ENCODE measurements around the gene NRP2.

NRP2 gene

GRCh38 chr2:205661281-205661680, 21.0 kb upstream of the NRP2 start:
- peaks cover 6% of the 10 kb centered on the region for H3K4me1 ChIP-seq (ENCODE audit: control insufficient read depth, low read length)
- no peak overlapping the region for H3K27ac ChIP-seq (ENCODE audit: low read depth, low read length)
- H3K4me2 ChIP-seq (ENCODE audit: low read length): no peak overlapping the region
- no peak overlapping the region for H3K4me3 ChIP-seq (ENCODE audit: low read length)
- H3K27me3 ChIP-seq (ENCODE audit: control insufficient read depth, low read length): peaks cover 3% of the 10 kb centered on the region; the same call in 1 of the 2 replicates
- H3K9me3 ChIP-seq (ENCODE audit: control insufficient read depth, insufficient read depth, low read length): no peaks in the 10 kb centered on the region
- no peaks in the 10 kb centered on the region for H4K20me1 ChIP-seq (ENCODE audit: control insufficient read depth, insufficient read depth, low read depth, low read length)
- H3K36me3 ChIP-seq (ENCODE audit: control insufficient read depth, low read length): no peaks in the 10 kb centered on the region
- no peaks in the 10 kb centered on the region for H3K79me2 ChIP-seq (ENCODE audit: control insufficient read depth, low read length)
- no peaks in the 10 kb centered on the region for H3F3A ChIP-seq (ENCODE audit: control insufficient read depth, insufficient read depth)
- no peak for TF ChIP-seq EZH2phosphoT487 (IDR thresholded peaks at IDR 0.05; ENCODE audit: borderline replicate concordance, low read length)
- TF ChIP-seq CTCF (IDR thresholded peaks at IDR 0.05; ENCODE audit: low read depth, low read length, poor library complexity, severe bottlenecking): no peak
- H3K9me2 ChIP-seq (replicated peaks; ENCODE audit: control insufficient read depth, low read length): no peaks in the 10 kb centered on the region

GRCh38 chr2:205662206-205662965, 19.9 kb upstream of the NRP2 start:
- Histone ChIP-seq H3K4me1 (ENCODE audit: control insufficient read depth, low read length) (peaks cover 6% of the 10 kb centered on the region), H3K9me3 (ENCODE audit: control insufficient read depth, insufficient read depth, low read length) (no peaks in the 10 kb centered on the region), H3K36me3 (ENCODE audit: control insufficient read depth, low read length) (no peaks in the 10 kb centered on the region), H3K4me2 (ENCODE audit: low read length) (no peak overlapping the region), H3K4me3 (ENCODE audit: low read length) (no peak overlapping the region), H3K9me2 (replicated peaks; ENCODE audit: control insufficient read depth, low read length) (no peaks in the 10 kb centered on the region), H3K27me3 (ENCODE audit: control insufficient read depth, low read length) (peaks cover 3% of the 10 kb centered on the region; the same call in 1 of the 2 replicates), H3K79me2 (ENCODE audit: control insufficient read depth, low read length) (no peaks in the 10 kb centered on the region), H3K27ac (ENCODE audit: low read depth, low read length) (no peak overlapping the region), H3F3A (ENCODE audit: control insufficient read depth, insufficient read depth) (no peaks in the 10 kb centered on the region), H4K20me1 (ENCODE audit: control insufficient read depth, insufficient read depth, low read depth, low read length) (no peaks in the 10 kb centered on the region)
- TF ChIP-seq CTCF (IDR thresholded peaks at IDR 0.05; ENCODE audit: low read depth, low read length, poor library complexity, severe bottlenecking): no peak

GRCh38 chr2:205665791-205666190, 16.5 kb upstream of the NRP2 start:
- H3K27me3 ChIP-seq (ENCODE audit: control insufficient read depth, low read length): no peaks in the 10 kb centered on the region; the same call in 1 of the 2 replicates
- no peak overlapping the region for H3K27ac ChIP-seq (ENCODE audit: low read depth, low read length)
- no peaks in the 10 kb centered on the region for H3K9me3 ChIP-seq (ENCODE audit: control insufficient read depth, insufficient read depth, low read length)

More at GRCh38 chr2:205665791-205666190, 16.5 kb upstream of the NRP2 start:
- Histone ChIP-seq H3F3A (ENCODE audit: control insufficient read depth, insufficient read depth) (no peaks in the 10 kb centered on the region), H3K4me1 (ENCODE audit: control insufficient read depth, low read length) (peaks cover 4% of the 10 kb centered on the region), H3K79me2 (ENCODE audit: control insufficient read depth, low read length) (no peaks in the 10 kb centered on the region), H3K4me2 (ENCODE audit: low read length) (no peak overlapping the region), H3K4me3 (ENCODE audit: low read length) (no peak overlapping the region), H3K9me2 (replicated peaks; ENCODE audit: control insufficient read depth, low read length) (no peaks in the 10 kb centered on the region), H4K20me1 (ENCODE audit: control insufficient read depth, insufficient read depth, low read depth, low read length) (no peaks in the 10 kb centered on the region), H3K36me3 (ENCODE audit: control insufficient read depth, low read length) (no peaks in the 10 kb centered on the region)
- TF ChIP-seq CTCF (IDR thresholded peaks at IDR 0.05; ENCODE audit: low read depth, low read length, poor library complexity, severe bottlenecking) (no peak), EZH2phosphoT487 (IDR thresholded peaks at IDR 0.05; ENCODE audit: borderline replicate concordance, low read length) (no peak)

Data from DOHH2 (cell line).